ENCODE results near the gene STK25. TPM values are rescaled to one million over a fixed set of nuclear protein-coding genes. Genes with fewer than 3 reads are reported as not detected.

Gene STK25
- total and polyA plus RNA-seq, 2 donors (not counting 3 experiments of a cell fraction or from before 2014, with no cell fraction given): 286 to 715 TPM

DNA sequence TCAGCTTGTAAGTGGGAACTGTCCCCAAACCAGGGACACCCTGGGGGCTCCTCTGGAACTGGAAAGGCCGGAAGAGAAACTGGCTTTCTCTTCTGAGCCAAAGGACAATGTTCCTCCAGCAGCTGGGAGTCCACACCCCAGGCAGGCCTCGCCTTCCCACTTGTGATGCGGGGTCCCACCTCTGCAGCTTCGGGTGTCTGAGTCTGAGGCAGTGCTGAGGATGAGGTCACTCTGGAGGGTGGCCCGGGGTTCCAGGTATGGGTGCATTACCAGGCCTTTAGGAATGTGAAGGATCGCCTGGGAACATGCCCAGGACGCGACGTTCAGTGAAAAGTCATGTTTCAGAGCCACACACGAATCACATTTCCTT lies 32.0 kb upstream of the STK25 start:
- TF ChIP-seq, protein P1, sequence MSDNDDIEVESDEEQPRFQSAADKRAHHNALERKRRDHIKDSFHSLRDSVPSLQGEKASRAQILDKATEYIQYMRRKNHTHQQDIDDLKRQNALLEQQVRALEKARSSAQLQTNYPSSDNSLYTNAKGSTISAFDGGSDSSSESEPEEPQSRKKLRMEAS (IDR thresholded peaks at IDR 0.05; ENCODE audit: insufficient read depth, insufficient read length): no peak
- no peak for TF ChIP-seq GATA2 (IDR thresholded peaks at IDR 0.05; ENCODE audit: insufficient read depth, insufficient read length, low read depth, low read length)
- no peak for TF ChIP-seq EZH2 (IDR thresholded peaks at IDR 0.05; ENCODE audit: borderline replicate concordance, low read depth, low read length, severe bottlenecking)
- TF ChIP-seq MYC (IDR thresholded peaks at IDR 0.05; ENCODE audit: low read depth, low read length): no peak
- TF ChIP-seq, protein P2, sequence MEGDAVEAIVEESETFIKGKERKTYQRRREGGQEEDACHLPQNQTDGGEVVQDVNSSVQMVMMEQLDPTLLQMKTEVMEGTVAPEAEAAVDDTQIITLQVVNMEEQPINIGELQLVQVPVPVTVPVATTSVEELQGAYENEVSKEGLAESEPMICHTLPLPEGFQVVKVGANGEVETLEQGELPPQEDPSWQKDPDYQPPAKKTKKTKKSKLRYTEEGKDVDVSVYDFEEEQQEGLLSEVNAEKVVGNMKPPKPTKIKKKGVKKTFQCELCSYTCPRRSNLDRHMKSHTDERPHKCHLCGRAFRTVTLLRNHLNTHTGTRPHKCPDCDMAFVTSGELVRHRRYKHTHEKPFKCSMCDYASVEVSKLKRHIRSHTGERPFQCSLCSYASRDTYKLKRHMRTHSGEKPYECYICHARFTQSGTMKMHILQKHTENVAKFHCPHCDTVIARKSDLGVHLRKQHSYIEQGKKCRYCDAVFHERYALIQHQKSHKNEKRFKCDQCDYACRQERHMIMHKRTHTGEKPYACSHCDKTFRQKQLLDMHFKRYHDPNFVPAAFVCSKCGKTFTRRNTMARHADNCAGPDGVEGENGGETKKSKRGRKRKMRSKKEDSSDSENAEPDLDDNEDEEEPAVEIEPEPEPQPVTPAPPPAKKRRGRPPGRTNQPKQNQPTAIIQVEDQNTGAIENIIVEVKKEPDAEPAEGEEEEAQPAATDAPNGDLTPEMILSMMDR (IDR thresholded peaks at IDR 0.05; ENCODE audit: extremely low read depth in 1 of 2, insufficient read depth in 1 of 2, low read depth in 1 of 2, low read length in 2 of 2): no peak
- no peak for TF ChIP-seq POLR2AphosphoS5 (IDR thresholded peaks at IDR 0.05; ENCODE audit: insufficient read depth, low read depth, low read length)
- no peak for TF ChIP-seq POLR2A (IDR thresholded peaks at IDR 0.05; ENCODE audit: low read depth, low read length)
- no peak for TF ChIP-seq JUN (IDR thresholded peaks at IDR 0.05; ENCODE audit: borderline replicate concordance, insufficient read depth, insufficient read length, low read depth)
- TF ChIP-seq FOS (IDR thresholded peaks at IDR 0.05; ENCODE audit: borderline replicate concordance, insufficient read depth, low read length): no peak
- ChIA-PET CTCF (interaction anchor here (1.1 kb wide), 1 partner anchor 25 kb away, joined by 3 read pairs; no protein-coding TSS in a partner anchor), POLR2A (no interaction called here)
- no peaks in the 10 kb centered on the region for H3K27me3 ChIP-seq (ENCODE audit: control insufficient read depth in 2 of 2, insufficient read depth in 2 of 2, low read length in 2 of 2)
- H4K20me1 ChIP-seq (replicated peaks; ENCODE audit: control insufficient read depth, extremely low read depth, insufficient read depth, low read length): no peaks in the 10 kb centered on the region
- no peaks in the 10 kb centered on the region for H3K9me1 ChIP-seq (replicated peaks; ENCODE audit: control insufficient read depth, extremely low read depth, insufficient read depth, low read length)
- H3K79me2 ChIP-seq (ENCODE audit: control insufficient read depth, insufficient read depth, low read length): no peaks in the 10 kb centered on the region
- dilution Hi-C loops (cut with MboI; ENCODE audit: extremely low pct_ligation_motif_present, low sequenced_read_pairs) (no loop called here), intact Hi-C loops (cut with micrococcal nuclease) (no loop called here)
- H3K9me3 ChIP-seq (replicated peaks; ENCODE audit: control insufficient read depth, insufficient read depth, low read length): no peaks in the 10 kb centered on the region
- BruUV-seq (replicated peaks): no TSS peak
- H3K36me3 ChIP-seq (ENCODE audit: control insufficient read depth in 2 of 2, extremely low read depth in 1 of 2, insufficient read depth in 2 of 2, low read length in 2 of 2): no peaks in the 10 kb centered on the region
- H3K4me3 ChIP-seq (replicated peaks in 1 of 3; ENCODE audit: insufficient read depth in 1 of 3, low read depth in 1 of 3, low read length in 3 of 3): peak overlapping the region in 1 of 3 experiments; percentile 41
- peaks cover 13% of the 10 kb centered on the region for H3K4me1 ChIP-seq (ENCODE audit: control insufficient read depth, extremely low read depth, insufficient read depth, low read length)
- H3K27ac ChIP-seq (ENCODE audit: insufficient read depth, low read depth, low read length): no peak overlapping the region
- FAIRE-seq: peak; percentile 18
- H2AFZ ChIP-seq (ENCODE audit: low read depth, low read length): no peak overlapping the region
- H3K4me2 ChIP-seq (ENCODE audit: insufficient read depth, low read length): no peak overlapping the region
- DNase-seq (ENCODE audit: low read depth, low spot score): no peak
- no peak overlapping the region for H3K9ac ChIP-seq (replicated peaks; ENCODE audit: extremely low read depth, insufficient read depth, low read length)
